ENCODE data around the gene SORCS3. TPM values are rescaled to one million over a fixed set of nuclear protein-coding genes. Genes with fewer than 3 reads are reported as not detected.
"Not testable (repeated sequence)": the region's sequence is repeated elsewhere in the genome, so short reads cannot be mapped to it uniquely, and the experiment has no call there.

SORCS3 gene
- total RNA-seq, 1 donor = 0.27 TPM

DNA sequence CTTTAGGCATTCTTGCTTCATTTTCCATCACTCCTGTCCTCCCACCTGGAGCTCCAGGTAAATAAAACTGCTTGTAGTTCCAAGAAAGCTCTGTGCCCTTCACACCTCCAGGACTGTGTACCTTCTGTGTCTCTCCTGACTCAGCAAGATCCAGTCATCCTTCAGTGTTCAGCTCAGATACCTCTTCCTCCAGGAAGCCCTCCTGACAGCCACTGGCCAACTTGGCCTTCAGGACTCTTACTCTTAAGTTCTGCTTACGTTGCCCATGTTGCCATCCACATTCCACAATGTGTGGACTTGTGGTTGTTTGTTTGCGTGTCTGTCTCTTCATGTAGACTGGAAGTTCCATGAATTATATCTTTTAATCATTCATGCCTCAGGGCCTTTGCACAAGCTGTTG, 48.0 kb downstream of the SORCS3 start:
- TF ChIP-seq, protein P1, sequence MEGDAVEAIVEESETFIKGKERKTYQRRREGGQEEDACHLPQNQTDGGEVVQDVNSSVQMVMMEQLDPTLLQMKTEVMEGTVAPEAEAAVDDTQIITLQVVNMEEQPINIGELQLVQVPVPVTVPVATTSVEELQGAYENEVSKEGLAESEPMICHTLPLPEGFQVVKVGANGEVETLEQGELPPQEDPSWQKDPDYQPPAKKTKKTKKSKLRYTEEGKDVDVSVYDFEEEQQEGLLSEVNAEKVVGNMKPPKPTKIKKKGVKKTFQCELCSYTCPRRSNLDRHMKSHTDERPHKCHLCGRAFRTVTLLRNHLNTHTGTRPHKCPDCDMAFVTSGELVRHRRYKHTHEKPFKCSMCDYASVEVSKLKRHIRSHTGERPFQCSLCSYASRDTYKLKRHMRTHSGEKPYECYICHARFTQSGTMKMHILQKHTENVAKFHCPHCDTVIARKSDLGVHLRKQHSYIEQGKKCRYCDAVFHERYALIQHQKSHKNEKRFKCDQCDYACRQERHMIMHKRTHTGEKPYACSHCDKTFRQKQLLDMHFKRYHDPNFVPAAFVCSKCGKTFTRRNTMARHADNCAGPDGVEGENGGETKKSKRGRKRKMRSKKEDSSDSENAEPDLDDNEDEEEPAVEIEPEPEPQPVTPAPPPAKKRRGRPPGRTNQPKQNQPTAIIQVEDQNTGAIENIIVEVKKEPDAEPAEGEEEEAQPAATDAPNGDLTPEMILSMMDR (IDR thresholded peaks at IDR 0.05; ENCODE audit: insufficient read depth, low read length) = no peak
- no peak overlapping the region for H3K4me3 ChIP-seq (ENCODE audit: low read depth, low read length)
- no peak for DNase-seq (ENCODE audit: low read depth)

DNA sequence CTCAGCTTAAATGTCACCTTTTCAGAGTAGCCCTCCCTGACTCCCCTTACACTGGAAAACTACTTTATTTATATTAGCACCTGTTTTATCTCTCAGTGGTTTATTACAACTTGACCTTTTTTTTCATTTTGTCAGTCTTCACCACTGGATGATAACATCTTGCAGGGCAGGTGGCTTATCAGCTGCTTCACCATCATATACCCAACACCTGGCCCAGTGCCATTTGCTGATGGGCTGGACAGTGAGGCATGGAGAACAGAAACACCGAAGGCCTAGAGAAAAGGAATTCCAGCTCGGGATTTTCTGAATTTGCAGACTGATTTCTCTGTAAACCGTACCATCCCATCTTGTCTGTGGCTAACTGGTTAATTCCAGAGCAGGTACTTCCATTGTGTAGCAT, 48.5 kb downstream of the SORCS3 start:
- TF ChIP-seq, protein P1 (IDR thresholded peaks at IDR 0.05; ENCODE audit: insufficient read depth, low read length) = no peak
- H3K4me3 ChIP-seq (ENCODE audit: low read depth, low read length) = no peak overlapping the region
- DNase-seq (ENCODE audit: low read depth) = no peak

DNA sequence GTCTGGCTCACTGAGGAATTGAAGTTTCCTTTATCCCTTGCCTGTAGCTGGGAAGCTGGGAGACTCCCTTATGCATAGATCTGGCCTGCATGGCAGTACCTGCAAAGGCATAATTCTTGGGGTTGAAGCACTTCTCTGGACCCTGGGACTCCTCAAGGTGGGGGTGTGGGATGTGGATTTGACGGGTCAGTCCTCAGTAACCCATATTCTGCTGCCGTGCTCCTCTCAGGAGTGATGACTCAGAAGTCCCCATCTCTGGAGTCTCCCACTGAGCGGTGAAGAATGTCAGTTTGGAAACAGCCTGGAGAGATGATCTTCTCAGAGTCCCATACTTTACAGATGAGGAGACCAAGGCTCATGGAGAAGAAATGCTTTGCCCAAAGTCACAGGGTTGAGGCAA, 49.0 kb downstream of the SORCS3 start:
- no peak overlapping the region for H3K4me3 ChIP-seq (ENCODE audit: low read depth, low read length)
- DNase-seq (ENCODE audit: low read depth) = no peak
- TF ChIP-seq, protein P1 (IDR thresholded peaks at IDR 0.05; ENCODE audit: insufficient read depth, low read length) = no peak

DNA sequence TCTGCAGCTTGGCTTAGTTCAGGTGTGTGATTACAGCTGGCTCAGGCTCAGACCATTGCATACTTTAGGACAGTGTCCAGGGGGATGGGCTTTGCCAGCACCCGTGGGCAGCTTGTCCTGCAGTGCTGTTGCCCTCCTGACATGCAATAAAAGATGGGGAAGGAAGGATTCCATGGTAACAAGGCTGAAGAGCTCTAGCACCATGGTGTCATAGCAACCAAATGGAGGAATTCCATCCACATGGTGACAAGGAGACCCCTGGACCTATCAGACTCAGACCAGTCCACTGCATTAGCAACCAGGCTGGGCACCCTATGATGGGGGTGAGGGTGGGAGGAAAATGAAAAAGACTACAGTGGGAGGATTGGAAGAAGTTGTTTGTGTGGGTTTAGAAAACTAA, 49.9 kb downstream of the SORCS3 start:
- TF ChIP-seq, protein P1 (IDR thresholded peaks at IDR 0.05; ENCODE audit: insufficient read depth, low read length) = no peak
- DNase-seq (ENCODE audit: low read depth) = no peak
- H3K4me3 ChIP-seq (ENCODE audit: low read depth, low read length) = no peak overlapping the region

DNA sequence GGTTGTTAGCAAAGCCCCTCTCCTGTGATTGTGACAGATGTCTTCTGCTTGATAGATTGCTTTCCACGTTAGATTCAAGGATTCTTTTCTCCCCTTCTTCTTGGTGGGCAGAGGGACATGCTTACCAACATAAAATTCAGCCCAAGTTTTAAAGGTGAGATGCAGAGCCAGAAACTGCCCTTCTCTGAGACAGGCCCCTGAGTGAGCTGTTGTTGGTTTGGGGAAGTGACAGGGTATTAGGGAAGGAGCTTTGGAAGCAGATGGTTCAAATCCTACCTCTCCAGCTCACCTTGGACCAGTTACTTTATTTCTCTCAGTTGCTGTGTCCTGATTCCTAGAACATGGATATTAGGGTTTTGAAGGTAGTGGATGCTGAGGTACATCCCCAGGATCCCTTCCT, 53.0 kb downstream of the SORCS3 start:
- no peak overlapping the region for H3K4me3 ChIP-seq (ENCODE audit: low read depth, low read length)
- TF ChIP-seq, protein P1 (IDR thresholded peaks at IDR 0.05; ENCODE audit: insufficient read depth, low read length) = no peak
- no peak for DNase-seq (ENCODE audit: low read depth)

DNA sequence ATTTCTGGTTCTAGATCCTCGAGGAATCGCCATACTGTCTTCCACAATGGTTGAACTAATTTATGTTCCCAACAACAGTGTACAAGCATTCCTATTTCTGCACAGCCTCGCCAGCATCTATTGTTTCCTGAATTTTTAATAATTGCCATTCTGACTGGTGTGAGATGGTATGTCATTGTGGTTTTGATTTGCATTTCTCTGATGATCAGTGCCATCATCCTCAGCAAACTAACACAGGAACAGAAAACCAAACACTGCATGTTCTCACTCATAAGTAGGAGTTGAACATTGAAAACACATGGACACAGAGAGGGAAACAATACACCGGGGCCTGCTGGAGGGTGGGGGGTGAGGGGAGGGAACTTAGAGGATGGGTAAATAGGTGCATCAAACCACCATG, 62.2 kb downstream of the SORCS3 start:
- not testable (repeated sequence) for H3K4me3 ChIP-seq (ENCODE audit: low read depth, low read length); DNase-seq (ENCODE audit: low read depth)

DNA sequence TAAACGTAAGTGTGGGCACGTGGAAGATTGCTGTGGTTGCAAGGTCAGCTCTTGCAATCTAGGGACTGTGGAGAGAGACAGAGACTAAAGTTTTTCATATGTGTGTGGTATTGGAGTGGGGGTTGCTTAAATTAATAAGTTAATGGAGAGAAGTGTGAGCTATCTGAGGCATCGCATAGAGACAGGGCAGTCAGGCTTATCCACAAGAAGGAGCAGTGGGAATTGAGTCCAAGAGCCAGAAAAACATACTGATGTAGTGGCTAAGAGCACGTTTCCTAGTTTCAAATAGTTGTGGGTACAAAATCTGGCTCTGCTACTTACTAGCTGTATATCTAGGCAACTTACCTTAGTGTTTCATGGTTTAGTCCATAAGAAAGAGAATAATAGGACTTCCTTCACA, 65.8 kb downstream of the SORCS3 start:
- DNase-seq (ENCODE audit: low read depth) = peak; percentile 7
- H3K4me3 ChIP-seq (ENCODE audit: low read depth, low read length) = no peak overlapping the region
- TF ChIP-seq, protein P1 (IDR thresholded peaks at IDR 0.05; ENCODE audit: insufficient read depth, low read length) = no peak

Measured in fibroblast of the aortic adventitia (primary cell).